ENCODE results near the gene CHD6.

The CHD6 gene

DNA sequence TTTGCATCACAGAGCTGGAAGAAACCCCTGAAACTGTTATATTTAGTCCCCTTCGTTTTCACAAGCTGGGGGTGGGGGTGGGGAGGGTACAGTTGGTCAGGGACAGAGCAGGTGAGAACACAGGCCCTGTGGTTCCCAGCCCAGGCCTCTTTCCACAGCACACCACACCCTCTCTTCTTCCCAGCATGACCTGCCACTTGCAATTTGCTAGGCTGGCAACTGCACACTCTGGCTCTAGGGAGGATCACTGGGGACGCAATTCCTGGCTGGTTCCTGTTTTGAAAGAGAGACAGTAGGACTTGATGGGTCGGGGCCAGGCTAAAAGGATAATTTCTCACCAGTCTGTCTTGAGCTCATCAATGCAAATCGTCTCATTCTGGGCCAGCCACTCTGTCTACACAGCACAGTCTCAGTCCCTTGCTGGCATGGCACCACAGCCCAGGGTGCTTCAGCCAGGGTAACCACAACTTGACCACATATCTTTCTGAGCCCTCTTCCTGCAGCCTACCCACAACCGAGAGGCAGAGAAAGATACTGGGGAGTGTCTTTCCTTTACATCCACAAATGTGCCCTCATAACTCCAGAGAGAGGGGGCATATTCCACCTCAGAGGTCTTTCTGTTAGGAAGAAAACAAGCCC lies 209.9 kb downstream of the CHD6 start:
- Histone ChIP-seq H2BK120ac (ENCODE audit: low read depth, low read length) (no peak overlapping the region), H3K27me3 (ENCODE audit: control insufficient read depth in 1 of 2, insufficient read depth in 1 of 2, low read length in 2 of 2) (no peaks in the 10 kb centered on the region), H3K14ac (ENCODE audit: low read length in 2 of 2) (no peak overlapping the region), H3K27ac (ENCODE audit: low read length, poor library complexity, severe bottlenecking) (no peak overlapping the region), H3K4me2 (ENCODE audit: low read length, poor library complexity, severe bottlenecking) (no peak overlapping the region), H3K36me3 (ENCODE audit: control insufficient read depth in 1 of 2, insufficient read depth in 2 of 2, low read depth in 1 of 2, low read length in 2 of 2) (peaks cover 71 to 97% of the 10 kb centered on the region in 2 experiments), H3K4me3 (ENCODE audit: insufficient read depth in 1 of 2, low read depth in 1 of 2, low read length in 2 of 2) (no peak overlapping the region), H2BK15ac (ENCODE audit: low read depth, poor library complexity, severe bottlenecking) (no peak overlapping the region), H3K9me3 (ENCODE audit: control insufficient read depth, low read length) (no peaks in the 10 kb centered on the region), H2BK12ac (ENCODE audit: low read length in 2 of 2) (no peak overlapping the region), H3K4ac (ENCODE audit: low read depth in 1 of 2, low read length in 2 of 2) (no peak overlapping the region), H2AFZ (ENCODE audit: low read depth, low read length) (no peak overlapping the region), H2BK5ac (ENCODE audit: low read depth, low read length, poor library complexity, severe bottlenecking) (no peak overlapping the region), H2AK5ac (ENCODE audit: low read length, severe bottlenecking) (no peak overlapping the region), H3K23ac (ENCODE audit: low read length in 2 of 2) (no peak overlapping the region), H4K8ac (ENCODE audit: low read length) (no peak overlapping the region), H4K91ac (ENCODE audit: low read length) (no peak overlapping the region), H3K9ac (ENCODE audit: low read length) (no peak overlapping the region), H3K79me1 (replicated peaks; ENCODE audit: low read length, poor library complexity, severe bottlenecking) (peaks cover 8% of the 10 kb centered on the region), H3K4me1 (ENCODE audit: control insufficient read depth, insufficient read depth, low read depth, low read length) (no peaks in the 10 kb centered on the region), H3K18ac (ENCODE audit: low read depth in 1 of 2, low read length in 2 of 2) (no peak overlapping the region)
- 97% methylated on average over 5 of the region's 5 CpGs for WGBS
- DNase-seq, result no peak

- Histone ChIP-seq H3K27ac (ENCODE audit: low read length, poor library complexity, severe bottlenecking) (no peak overlapping the region), H3K36me3 (ENCODE audit: control insufficient read depth in 1 of 2, insufficient read depth in 2 of 2, low read depth in 1 of 2, low read length in 2 of 2) (peaks cover 68 to 96% of the 10 kb centered on the region in 2 experiments), H4K91ac (ENCODE audit: low read length) (no peak overlapping the region), H3K23ac (ENCODE audit: low read length in 2 of 2) (no peak overlapping the region), H2AFZ (ENCODE audit: low read depth, low read length) (no peak overlapping the region), H2AK5ac (ENCODE audit: low read length, severe bottlenecking) (no peak overlapping the region), H2BK12ac (ENCODE audit: low read length in 2 of 2) (no peak overlapping the region), H3K4me1 (ENCODE audit: control insufficient read depth, insufficient read depth, low read depth, low read length) (no peaks in the 10 kb centered on the region), H3K79me1 (replicated peaks; ENCODE audit: low read length, poor library complexity, severe bottlenecking) (peaks cover 8% of the 10 kb centered on the region), H2BK15ac (ENCODE audit: low read depth, poor library complexity, severe bottlenecking) (no peak overlapping the region), H2BK5ac (ENCODE audit: low read depth, low read length, poor library complexity, severe bottlenecking) (no peak overlapping the region), H3K27me3 (ENCODE audit: control insufficient read depth in 1 of 2, insufficient read depth in 1 of 2, low read length in 2 of 2) (no peaks in the 10 kb centered on the region), H3K14ac (ENCODE audit: low read length in 2 of 2) (peak overlapping the region in 1 of 2 experiments; percentile 53), H4K8ac (ENCODE audit: low read length) (no peak overlapping the region), H3K18ac (ENCODE audit: low read depth in 1 of 2, low read length in 2 of 2) (no peak overlapping the region), H3K4me2 (ENCODE audit: low read length, poor library complexity, severe bottlenecking) (no peak overlapping the region), H2BK120ac (ENCODE audit: low read depth, low read length) (no peak overlapping the region), H3K9ac (ENCODE audit: low read length) (no peak overlapping the region), H3K9me3 (ENCODE audit: control insufficient read depth, low read length) (no peaks in the 10 kb centered on the region), H3K4me3 (ENCODE audit: insufficient read depth in 1 of 2, low read depth in 1 of 2, low read length in 2 of 2) (no peak overlapping the region), H3K4ac (ENCODE audit: low read depth in 1 of 2, low read length in 2 of 2) (no peak overlapping the region)
- DNase-seq, result no peak
- WGBS, result 87% methylated on average over 10 of the region's 10 CpGs
Measured at GRCh38 chr20:41407607-41408006, 210.6 kb downstream of the CHD6 start.

- Histone ChIP-seq H3K79me1 (replicated peaks; ENCODE audit: low read length, poor library complexity, severe bottlenecking) (peaks cover 8% of the 10 kb centered on the region), H3K27ac (ENCODE audit: low read length, poor library complexity, severe bottlenecking) (no peak overlapping the region), H3K23ac (ENCODE audit: low read length in 2 of 2) (no peak overlapping the region), H3K4ac (ENCODE audit: low read depth in 1 of 2, low read length in 2 of 2) (no peak overlapping the region), H2AK5ac (ENCODE audit: low read length, severe bottlenecking) (no peak overlapping the region), H4K91ac (ENCODE audit: low read length) (no peak overlapping the region), H2BK12ac (ENCODE audit: low read length in 2 of 2) (no peak overlapping the region), H3K9ac (ENCODE audit: low read length) (no peak overlapping the region), H3K27me3 (ENCODE audit: control insufficient read depth in 1 of 2, insufficient read depth in 1 of 2, low read length in 2 of 2) (no peaks in the 10 kb centered on the region), H3K9me3 (ENCODE audit: control insufficient read depth, low read length) (no peaks in the 10 kb centered on the region), H2AFZ (ENCODE audit: low read depth, low read length) (no peak overlapping the region), H3K36me3 (ENCODE audit: control insufficient read depth in 1 of 2, insufficient read depth in 2 of 2, low read depth in 1 of 2, low read length in 2 of 2) (peaks cover 62 to 94% of the 10 kb centered on the region in 2 experiments), H3K4me3 (ENCODE audit: insufficient read depth in 1 of 2, low read depth in 1 of 2, low read length in 2 of 2) (no peak overlapping the region), H2BK120ac (ENCODE audit: low read depth, low read length) (no peak overlapping the region), H4K8ac (ENCODE audit: low read length) (no peak overlapping the region), H3K14ac (ENCODE audit: low read length in 2 of 2) (no peak overlapping the region), H3K18ac (ENCODE audit: low read depth in 1 of 2, low read length in 2 of 2) (no peak overlapping the region), H3K4me1 (ENCODE audit: control insufficient read depth, insufficient read depth, low read depth, low read length) (no peaks in the 10 kb centered on the region), H2BK5ac (ENCODE audit: low read depth, low read length, poor library complexity, severe bottlenecking) (no peak overlapping the region), H3K4me2 (ENCODE audit: low read length, poor library complexity, severe bottlenecking) (no peak overlapping the region), H2BK15ac (ENCODE audit: low read depth, poor library complexity, severe bottlenecking) (no peak overlapping the region)
- 89% methylated on average over 6 of the region's 7 CpGs for WGBS
- DNase-seq, result no peak
Measured at GRCh38 chr20:41406896-41407444, 211.2 kb downstream of the CHD6 start.

DNA sequence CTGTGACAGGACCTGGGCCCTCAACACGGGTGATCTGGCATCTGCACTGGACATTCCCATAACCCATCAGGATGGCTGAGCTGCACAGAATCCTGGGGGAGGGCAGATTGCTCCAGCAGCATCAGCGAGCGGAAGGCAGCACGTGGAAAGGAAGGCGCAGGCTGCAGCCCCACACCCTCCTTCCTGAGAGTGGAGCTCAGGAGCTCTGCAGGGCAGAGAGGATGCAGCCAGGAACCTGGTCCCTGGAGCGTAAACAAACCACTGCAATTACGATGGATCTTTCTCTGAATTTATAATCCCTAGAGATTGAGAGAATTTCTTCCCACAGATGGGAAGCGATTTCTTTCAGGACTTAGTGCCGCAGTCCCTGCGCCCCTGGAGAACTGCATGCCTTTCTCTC lies 211.8 kb downstream of the CHD6 start:
- no peak overlapping the region for H2AFZ ChIP-seq (ENCODE audit: low read depth, low read length)
- no peak overlapping the region for H2BK12ac ChIP-seq (ENCODE audit: low read length in 2 of 2)
- no peak overlapping the region for H3K4me2 ChIP-seq (ENCODE audit: low read length, poor library complexity, severe bottlenecking)
- no peak overlapping the region for H3K18ac ChIP-seq (ENCODE audit: low read depth in 1 of 2, low read length in 2 of 2)
- H3K4me3 ChIP-seq (ENCODE audit: insufficient read depth in 1 of 2, low read depth in 1 of 2, low read length in 2 of 2), result no peak overlapping the region
- no peak overlapping the region for H2BK15ac ChIP-seq (ENCODE audit: low read depth, poor library complexity, severe bottlenecking)
- no peak overlapping the region for H3K14ac ChIP-seq (ENCODE audit: low read length in 2 of 2)
- no peak overlapping the region for H4K8ac ChIP-seq (ENCODE audit: low read length)
- H2BK5ac ChIP-seq (ENCODE audit: low read depth, low read length, poor library complexity, severe bottlenecking), result no peak overlapping the region
- H2BK120ac ChIP-seq (ENCODE audit: low read depth, low read length), result no peak overlapping the region
- no peaks in the 10 kb centered on the region for H3K27me3 ChIP-seq (ENCODE audit: control insufficient read depth in 1 of 2, insufficient read depth in 1 of 2, low read length in 2 of 2)
- H3K9ac ChIP-seq (ENCODE audit: low read length), result no peak overlapping the region
- H3K36me3 ChIP-seq (ENCODE audit: control insufficient read depth in 1 of 2, insufficient read depth in 2 of 2, low read depth in 1 of 2, low read length in 2 of 2), result peaks cover 60 to 89% of the 10 kb centered on the region in 2 experiments
- no peak overlapping the region for H3K4ac ChIP-seq (ENCODE audit: low read depth in 1 of 2, low read length in 2 of 2)
- no peaks in the 10 kb centered on the region for H3K9me3 ChIP-seq (ENCODE audit: control insufficient read depth, low read length)
- H4K91ac ChIP-seq (ENCODE audit: low read length), result no peak overlapping the region
- H3K79me1 ChIP-seq (replicated peaks; ENCODE audit: low read length, poor library complexity, severe bottlenecking), result peaks cover 8% of the 10 kb centered on the region
- no peak overlapping the region for H3K23ac ChIP-seq (ENCODE audit: low read length in 2 of 2)
- WGBS, result 80% methylated on average over 10 of the region's 10 CpGs
- H3K27ac ChIP-seq (ENCODE audit: low read length, poor library complexity, severe bottlenecking), result no peak overlapping the region
- DNase-seq, result no peak
- no peak overlapping the region for H2AK5ac ChIP-seq (ENCODE audit: low read length, severe bottlenecking)
- H3K4me1 ChIP-seq (ENCODE audit: control insufficient read depth, insufficient read depth, low read depth, low read length), result peaks cover 2% of the 10 kb centered on the region
